Measurements from ENCODE around the gene HAGH. TPM values are rescaled to one million over a fixed set of nuclear protein-coding genes. Genes with fewer than 3 reads are reported as not detected.

HAGH gene
- total RNA-seq, 4 donors from 2014 or later: 30.6 to 56.5 (median 43.4) TPM

GRCh38 chr16:1850981-1851380, 24.4 kb upstream of the HAGH start:
- TF ChIP-seq POLR2A (IDR thresholded peaks at IDR 0.05): no peak
- no peak for DNase-seq
- WGBS, 2 donors: 66 to 80% methylated on average over 7 of the region's 7 CpGs

GRCh38 chr16:1846416-1846815, 19.8 kb upstream of the HAGH start:
- Histone ChIP-seq H3K4me1 (no peaks in the 10 kb centered on the region), H3K27me3 (peaks cover 0 to 28% (median 0%) of the 10 kb centered on the region in 4 donors), H3K27ac (no peak overlapping the region), H3K4me3 (no peak overlapping the region), H3K36me3 (no peaks in the 10 kb centered on the region), H3K9me3 (no peaks in the 10 kb centered on the region)
- intact Hi-C loops (cut with DNase I): no loop called here
- TF ChIP-seq POLR2A (IDR thresholded peaks at IDR 0.05) (no peak), CTCF (IDR thresholded peaks at IDR 0.05) (no peak)
- 84 to 91% methylated on average over 1 of the region's 1 CpG for WGBS, 2 donors
- DNase-seq: no peak

More at GRCh38 chr16:1850981-1851380, 24.4 kb upstream of the HAGH start:
- intact Hi-C loops (cut with DNase I): no loop called here
- Histone ChIP-seq H3K4me1 (no peaks in the 10 kb centered on the region), H3K27me3 (peaks cover 0 to 33% (median 0%) of the 10 kb centered on the region in 4 donors), H3K27ac (no peak overlapping the region), H3K4me3 (no peak overlapping the region), H3K36me3 (no peaks in the 10 kb centered on the region), H3K9me3 (no peaks in the 10 kb centered on the region)

GRCh38 chr16:1845985-1846384, 19.4 kb upstream of the HAGH start:
- no peak for DNase-seq
- peaks cover 0 to 28% (median 0%) of the 10 kb centered on the region in 4 donors for H3K27me3 ChIP-seq
- intact Hi-C loops (cut with DNase I): no loop called here
- no peaks in the 10 kb centered on the region for H3K4me1 ChIP-seq
- H3K27ac ChIP-seq: no peak overlapping the region
- TF ChIP-seq POLR2A (IDR thresholded peaks at IDR 0.05) (no peak), CTCF (IDR thresholded peaks at IDR 0.05) (no peak)
- H3K9me3 ChIP-seq: no peaks in the 10 kb centered on the region
- no peaks in the 10 kb centered on the region for H3K36me3 ChIP-seq
- WGBS, 2 donors: 56 to 58% methylated on average over 3 to 4 of the region's 4 CpGs
- no peak overlapping the region for H3K4me3 ChIP-seq

- intact Hi-C loops (cut with DNase I): no loop called here
- Histone ChIP-seq H3K36me3 (no peaks in the 10 kb centered on the region), H3K4me3 (no peak overlapping the region), H3K4me1 (peaks cover 0 to 5% (median under 1%) of the 10 kb centered on the region in 3 donors), H3K27me3 (no peaks in the 10 kb centered on the region), H3K27ac (peak overlapping the region in 1 of 4 donors; percentile 32), H3K9me3 (no peaks in the 10 kb centered on the region)
- 30 to 41% methylated on average over 9 of the region's 9 CpGs for WGBS, 2 donors
- DNase-seq: no peak
- TF ChIP-seq POLR2A (IDR thresholded peaks at IDR 0.05) (no peak), CTCF (IDR thresholded peaks at IDR 0.05) (no peak)
Observed at GRCh38 chr16:1839554-1839953, 12.9 kb upstream of the HAGH start.

- H3K9me3 ChIP-seq: no peaks in the 10 kb centered on the region
- H3K27me3 ChIP-seq: no peaks in the 10 kb centered on the region
- intact Hi-C loops (cut with DNase I): no loop called here
- no peak overlapping the region for H3K4me3 ChIP-seq
- peak overlapping the region in 3 of 4 donors; percentile 59 to 86 (median 85) for H3K27ac ChIP-seq
- WGBS, 2 donors: 36 to 45% methylated on average over 5 of the region's 5 CpGs
- peaks cover 3 to 49% (median 14%) of the 10 kb centered on the region in 3 donors for H3K4me1 ChIP-seq
- H3K36me3 ChIP-seq: peaks cover 0 to 27% (median 0%) of the 10 kb centered on the region in 3 donors
- TF ChIP-seq CTCF (IDR thresholded peaks at IDR 0.05): no peak
- no peak for TF ChIP-seq POLR2A (IDR thresholded peaks at IDR 0.05)
- DNase-seq: no peak
Observed at GRCh38 chr16:1834096-1834495, 7.5 kb upstream of the HAGH start.
